Nephron progenitor cell (in vitro differentiated cells): ENCODE results near the gene SRPK1.

Experiments
- DNase-seq: peaks from one replicate; pipeline ENCODE4 v3.0.0; 2021
- H3K27ac Mint-ChIP-seq: 2 replicates; pipeline ENCODE4 v1.8.0; 2021; ENCODE audit warnings: mild to moderate bottlenecking, moderate library complexity, mixed read lengths
- H3K27me3 Mint-ChIP-seq: 2 replicates; pipeline ENCODE4 v1.8.0; 2021; ENCODE audit warnings: mild to moderate bottlenecking, low read depth, mixed read lengths; ENCODE audit not compliant: poor library complexity
- H3K36me3 Mint-ChIP-seq: 2 replicates; pipeline ENCODE4 v1.8.0; 2021; ENCODE audit warnings: low read depth, mixed read lengths
- H3K4me1 Mint-ChIP-seq: 2 replicates; pipeline ENCODE4 v1.8.0; 2021; ENCODE audit warnings: mixed read lengths
- H3K4me3 Mint-ChIP-seq: 2 replicates; pipeline ENCODE4 v1.8.0; 2021; ENCODE audit warnings: mild to moderate bottlenecking, moderate library complexity, mixed read lengths
- H3K9me3 Mint-ChIP-seq: 2 replicates; pipeline ENCODE4 v1.8.0; 2021; ENCODE audit warnings: mild to moderate bottlenecking, moderate library complexity, mixed read lengths
- TF ChIP-seq, protein P1 (sequence below): fragments of 200-600 bp; sonication (generic); IDR thresholded peaks from 2 replicates; pipeline ENCODE4 v1.5.0; 2021; ENCODE audit warnings: antibody characterized with exemption

SRPK1 gene

DNA sequence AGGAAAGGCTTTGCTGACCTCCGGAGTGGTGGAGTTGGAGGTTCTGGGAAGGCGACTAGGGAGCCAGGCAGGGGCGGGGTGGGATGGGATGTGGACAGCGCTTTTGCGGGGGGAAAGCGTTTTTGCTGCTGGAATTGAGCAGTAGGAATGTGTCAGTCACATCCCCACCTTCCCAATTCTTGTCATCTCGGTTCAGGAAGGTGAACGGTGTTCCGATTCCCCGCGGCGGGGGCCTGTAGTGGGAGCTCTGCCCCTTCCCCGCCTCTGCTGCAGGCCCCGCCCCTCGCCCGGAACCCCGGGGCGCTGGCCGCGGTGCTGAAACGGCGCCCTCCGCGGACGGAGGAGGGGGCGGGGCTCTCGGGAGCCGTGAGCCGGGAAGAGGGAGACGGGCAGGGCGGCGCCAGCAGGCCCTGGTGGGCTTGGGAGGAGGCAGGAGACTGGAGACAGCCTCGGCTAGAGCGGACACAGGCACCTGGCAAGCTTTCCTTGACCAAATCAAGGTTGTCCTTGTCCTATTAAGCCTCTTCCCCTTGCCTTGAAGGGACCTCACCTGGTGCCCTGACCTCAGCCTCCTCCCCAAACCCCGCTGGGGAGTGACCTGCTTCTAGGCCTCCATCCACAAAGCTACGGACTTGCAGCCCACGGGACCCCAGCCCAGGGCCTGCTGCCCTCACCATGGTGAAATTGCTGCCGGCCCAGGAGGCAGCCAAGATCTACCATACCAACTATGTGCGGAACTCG is 115.7 kb downstream of the SRPK1 start, which contains the start of gene LHFPL5:
LHFPL5 (plus strand) TSS at position 357 of the 741 bp plus-strand sequence; CDS start at position 676, 319 bp downstream.
- Mint-ChIP-seq H3K27ac (no peak within 1 kb of the TSS), H3K9me3 (no peaks in the 10 kb centered on the region)
- DNase-seq, result peak; percentile 93

DNA sequence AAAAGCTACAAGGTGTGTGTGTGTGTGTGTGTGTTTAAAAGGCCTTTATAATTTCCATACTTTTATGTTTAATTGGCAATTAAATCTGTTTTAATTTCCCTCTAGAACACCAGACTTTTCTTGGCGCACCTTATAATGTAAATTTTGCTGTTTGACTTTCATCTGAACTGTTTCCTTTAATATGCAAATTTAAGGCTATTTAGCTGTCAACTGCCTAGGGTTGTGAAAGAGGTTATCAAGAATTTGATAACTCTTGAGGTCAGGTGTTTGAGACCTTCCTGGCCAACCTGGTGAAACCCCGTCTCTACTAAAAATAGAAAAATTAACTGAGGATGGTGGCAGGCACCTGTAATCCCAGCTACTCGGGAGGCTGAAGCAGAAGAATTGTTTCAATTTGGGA is 119.8 kb downstream of the SRPK1 start:
- Mint-ChIP-seq H3K4me1 (peaks cover 12% of the 10 kb centered on the region), H3K4me3 (no peak overlapping the region), H3K27me3 (peaks cover 14% of the 10 kb centered on the region), H3K36me3 (no peaks in the 10 kb centered on the region), H3K9me3 (no peaks in the 10 kb centered on the region), H3K27ac (no peak overlapping the region)
- DNase-seq, result no peak
- TF ChIP-seq, protein P1, sequence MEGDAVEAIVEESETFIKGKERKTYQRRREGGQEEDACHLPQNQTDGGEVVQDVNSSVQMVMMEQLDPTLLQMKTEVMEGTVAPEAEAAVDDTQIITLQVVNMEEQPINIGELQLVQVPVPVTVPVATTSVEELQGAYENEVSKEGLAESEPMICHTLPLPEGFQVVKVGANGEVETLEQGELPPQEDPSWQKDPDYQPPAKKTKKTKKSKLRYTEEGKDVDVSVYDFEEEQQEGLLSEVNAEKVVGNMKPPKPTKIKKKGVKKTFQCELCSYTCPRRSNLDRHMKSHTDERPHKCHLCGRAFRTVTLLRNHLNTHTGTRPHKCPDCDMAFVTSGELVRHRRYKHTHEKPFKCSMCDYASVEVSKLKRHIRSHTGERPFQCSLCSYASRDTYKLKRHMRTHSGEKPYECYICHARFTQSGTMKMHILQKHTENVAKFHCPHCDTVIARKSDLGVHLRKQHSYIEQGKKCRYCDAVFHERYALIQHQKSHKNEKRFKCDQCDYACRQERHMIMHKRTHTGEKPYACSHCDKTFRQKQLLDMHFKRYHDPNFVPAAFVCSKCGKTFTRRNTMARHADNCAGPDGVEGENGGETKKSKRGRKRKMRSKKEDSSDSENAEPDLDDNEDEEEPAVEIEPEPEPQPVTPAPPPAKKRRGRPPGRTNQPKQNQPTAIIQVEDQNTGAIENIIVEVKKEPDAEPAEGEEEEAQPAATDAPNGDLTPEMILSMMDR, result no peak

More for the DNA sequence above, 115.7 kb downstream of the SRPK1 start, which contains the start of gene LHFPL5:
- peaks cover 23% of the 10 kb centered on the region for H3K27me3 Mint-ChIP-seq
- TF ChIP-seq, protein P1, result no peak
- no peaks in the 10 kb centered on the region for H3K36me3 Mint-ChIP-seq
- H3K4me1 Mint-ChIP-seq, result no peaks in the 10 kb centered on the region
- peak within 1 kb of the TSS; percentile 78 for H3K4me3 Mint-ChIP-seq

DNA sequence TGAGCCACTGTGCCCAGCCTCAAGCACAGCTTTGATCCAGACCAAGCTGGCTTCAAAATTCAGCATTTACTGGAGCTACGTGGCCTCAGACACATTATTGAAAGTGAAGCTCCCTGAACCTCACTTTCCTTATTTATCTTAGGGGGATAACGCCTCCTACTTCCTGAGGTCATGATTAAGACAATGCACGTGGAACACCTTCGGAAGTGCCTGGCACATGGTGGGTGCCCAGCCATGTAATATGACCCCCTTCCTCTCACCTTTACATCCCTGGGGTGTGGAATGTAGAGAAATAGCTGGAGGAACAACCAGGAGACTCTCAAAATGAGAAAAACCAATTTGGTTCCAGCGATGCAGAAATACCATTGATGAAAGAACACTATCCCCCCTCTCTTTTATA is 122.2 kb downstream of the SRPK1 start:
- peaks cover 13% of the 10 kb centered on the region for H3K27me3 Mint-ChIP-seq
- no peaks in the 10 kb centered on the region for H3K9me3 Mint-ChIP-seq
- peaks cover 12% of the 10 kb centered on the region for H3K4me1 Mint-ChIP-seq
- no peak for DNase-seq
- TF ChIP-seq, protein P1, result no peak
- H3K36me3 Mint-ChIP-seq, result no peaks in the 10 kb centered on the region
- no peak overlapping the region for H3K27ac Mint-ChIP-seq
- H3K4me3 Mint-ChIP-seq, result no peak overlapping the region

DNA sequence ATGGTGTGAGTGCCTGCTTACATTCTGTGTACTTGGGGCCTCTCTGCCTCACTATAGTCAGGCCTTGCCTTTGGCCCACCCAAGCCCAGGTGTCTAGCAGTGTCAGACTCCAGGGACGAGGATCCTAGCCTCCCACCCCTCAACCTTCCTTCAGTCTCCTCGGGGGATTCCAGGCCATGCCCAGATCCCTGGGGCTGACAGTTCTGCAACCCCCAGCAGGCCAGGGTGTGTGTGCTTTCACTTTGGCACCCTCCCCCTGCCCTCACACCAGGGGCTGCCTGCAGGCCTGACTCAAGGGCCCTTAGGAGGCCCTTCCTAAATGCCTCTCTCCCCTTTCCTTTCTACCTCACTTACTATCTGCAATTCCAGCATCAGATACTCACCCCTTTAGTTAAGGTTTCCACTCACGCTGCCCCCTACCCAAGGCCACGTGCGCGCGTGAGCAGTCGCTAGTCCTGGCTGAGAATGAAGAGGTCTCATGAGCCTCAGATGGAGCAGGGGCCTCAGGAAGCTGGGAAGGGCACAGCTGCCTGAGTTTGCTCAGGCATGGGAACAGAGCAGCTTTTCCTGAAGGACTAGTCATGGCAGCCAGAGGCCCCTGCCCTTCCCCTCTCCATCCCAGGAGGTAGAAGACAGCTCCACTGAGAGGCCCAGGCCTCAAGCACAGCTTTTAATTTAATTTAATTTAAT is 122.9 kb downstream of the SRPK1 start:
- Mint-ChIP-seq H3K36me3 (no peaks in the 10 kb centered on the region), H3K27ac (peak overlapping the region; percentile 17), H3K27me3 (peaks cover 13% of the 10 kb centered on the region), H3K9me3 (no peaks in the 10 kb centered on the region), H3K4me3 (no peak overlapping the region), H3K4me1 (peaks cover 12% of the 10 kb centered on the region)
- DNase-seq, result no peak
- TF ChIP-seq, protein P1, result no peak

DNA sequence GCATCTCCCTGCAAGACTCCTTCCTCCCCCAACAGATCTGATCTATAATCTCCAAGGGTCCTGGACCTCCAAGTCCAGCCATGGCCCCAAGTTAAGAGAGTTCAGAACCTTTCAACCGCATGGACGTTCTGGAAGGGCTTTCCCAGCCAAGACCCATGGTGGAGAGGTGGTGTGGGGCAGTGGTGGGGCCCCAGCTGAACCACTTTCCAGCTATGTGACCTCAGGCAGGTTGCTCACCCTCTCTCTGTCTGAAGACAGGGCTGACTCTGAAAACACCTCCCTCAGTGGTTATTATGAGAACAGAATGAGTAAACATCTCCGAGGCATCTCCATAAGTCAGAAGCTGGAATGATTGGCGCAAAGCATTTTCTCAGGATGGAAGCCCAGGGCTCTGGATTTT is 124.7 kb downstream of the SRPK1 start:
- H3K4me3 Mint-ChIP-seq, result no peak overlapping the region
- TF ChIP-seq, protein P1, result no peak
- H3K4me1 Mint-ChIP-seq, result peaks cover 12% of the 10 kb centered on the region
- no peaks in the 10 kb centered on the region for H3K36me3 Mint-ChIP-seq
- H3K9me3 Mint-ChIP-seq, result no peaks in the 10 kb centered on the region
- H3K27me3 Mint-ChIP-seq, result peaks cover 13% of the 10 kb centered on the region
- DNase-seq, result no peak
- no peak overlapping the region for H3K27ac Mint-ChIP-seq
